ENCODE data around the gene PPP1R37.

The PPP1R37 gene

GRCh38 chr19:45121827-45122345 lies 28.9 kb downstream of the PPP1R37 start:
- peaks cover 38% of the 10 kb centered on the region for H3K4me1 Mint-ChIP-seq
- no peak overlapping the region for H3K4me3 Mint-ChIP-seq
- H3K27ac Mint-ChIP-seq, result no peak overlapping the region
- DNase-seq (ENCODE audit: low spot score in 2 of 2), result no peak
- no peaks in the 10 kb centered on the region for H3K27me3 Mint-ChIP-seq
- H3K9me3 Mint-ChIP-seq, result no peaks in the 10 kb centered on the region
- no peak for ATAC-seq (ENCODE audit: low read depth)
- no peaks in the 10 kb centered on the region for H3K36me3 Mint-ChIP-seq

GRCh38 chr19:45122832-45123231 lies 29.9 kb downstream of the PPP1R37 start:
- no peaks in the 10 kb centered on the region for H3K27me3 Mint-ChIP-seq
- DNase-seq (ENCODE audit: low spot score in 2 of 2), result no peak
- H3K4me1 Mint-ChIP-seq, result peaks cover 32% of the 10 kb centered on the region
- H3K36me3 Mint-ChIP-seq, result no peaks in the 10 kb centered on the region
- no peak overlapping the region for H3K4me3 Mint-ChIP-seq
- H3K9me3 Mint-ChIP-seq, result no peaks in the 10 kb centered on the region
- no peak for ATAC-seq (ENCODE audit: low read depth)
- no peak overlapping the region for H3K27ac Mint-ChIP-seq

GRCh38 chr19:45123440-45123850 lies 30.5 kb downstream of the PPP1R37 start:
- Mint-ChIP-seq H3K27ac (no peak overlapping the region), H3K9me3 (no peaks in the 10 kb centered on the region), H3K4me1 (peaks cover 30% of the 10 kb centered on the region), H3K36me3 (no peaks in the 10 kb centered on the region), H3K4me3 (no peak overlapping the region), H3K27me3 (no peaks in the 10 kb centered on the region)
- DNase-seq (ENCODE audit: low spot score in 2 of 2), result no peak
- no peak for ATAC-seq (ENCODE audit: low read depth)

- ATAC-seq (ENCODE audit: low read depth) (no peak), DNase-seq (ENCODE audit: low spot score in 2 of 2) (no peak)
- Mint-ChIP-seq H3K4me1 (peaks cover 25% of the 10 kb centered on the region), H3K27me3 (no peaks in the 10 kb centered on the region), H3K27ac (no peak overlapping the region), H3K9me3 (no peaks in the 10 kb centered on the region), H3K36me3 (no peaks in the 10 kb centered on the region), H3K4me3 (no peak overlapping the region)
Measured at GRCh38 chr19:45124021-45124420, 31.0 kb downstream of the PPP1R37 start.

- H3K27ac Mint-ChIP-seq, result no peak overlapping the region
- no peaks in the 10 kb centered on the region for H3K27me3 Mint-ChIP-seq
- ATAC-seq (ENCODE audit: low read depth) (no peak), DNase-seq (ENCODE audit: low spot score in 2 of 2) (no peak)
- H3K4me3 Mint-ChIP-seq, result no peak overlapping the region
- H3K36me3 Mint-ChIP-seq, result no peaks in the 10 kb centered on the region
- H3K4me1 Mint-ChIP-seq, result peaks cover 23% of the 10 kb centered on the region
- H3K9me3 Mint-ChIP-seq, result no peaks in the 10 kb centered on the region
Measured at GRCh38 chr19:45125360-45125759, 32.4 kb downstream of the PPP1R37 start.

GRCh38 chr19:45125975-45126493 lies 33.1 kb downstream of the PPP1R37 start:
- no peaks in the 10 kb centered on the region for H3K9me3 Mint-ChIP-seq
- no peak overlapping the region for H3K27ac Mint-ChIP-seq
- H3K4me1 Mint-ChIP-seq, result peaks cover 23% of the 10 kb centered on the region
- no peak overlapping the region for H3K4me3 Mint-ChIP-seq
- H3K36me3 Mint-ChIP-seq, result no peaks in the 10 kb centered on the region
- DNase-seq (ENCODE audit: low spot score in 2 of 2) (peak; percentile 64 to 68), ATAC-seq (ENCODE audit: low read depth) (peak; percentile 96)
- no peaks in the 10 kb centered on the region for H3K27me3 Mint-ChIP-seq

- no peaks in the 10 kb centered on the region for H3K36me3 Mint-ChIP-seq
- no peaks in the 10 kb centered on the region for H3K27me3 Mint-ChIP-seq
- no peak overlapping the region for H3K27ac Mint-ChIP-seq
- H3K4me1 Mint-ChIP-seq, result peaks cover 19% of the 10 kb centered on the region
- DNase-seq (ENCODE audit: low spot score in 2 of 2) (no peak), ATAC-seq (ENCODE audit: low read depth) (no peak)
- no peak overlapping the region for H3K4me3 Mint-ChIP-seq
- no peaks in the 10 kb centered on the region for H3K9me3 Mint-ChIP-seq
Measured at GRCh38 chr19:45126654-45127053, 33.7 kb downstream of the PPP1R37 start.

GRCh38 chr19:45128146-45128545 lies 35.2 kb downstream of the PPP1R37 start:
- Mint-ChIP-seq H3K9me3 (no peaks in the 10 kb centered on the region), H3K4me3 (no peak overlapping the region), H3K27me3 (no peaks in the 10 kb centered on the region), H3K36me3 (no peaks in the 10 kb centered on the region), H3K4me1 (peaks cover 15% of the 10 kb centered on the region), H3K27ac (no peak overlapping the region)
- DNase-seq (ENCODE audit: low spot score in 2 of 2) (no peak), ATAC-seq (ENCODE audit: low read depth) (no peak)

GRCh38 chr19:45128806-45129205 lies 35.8 kb downstream of the PPP1R37 start:
- Mint-ChIP-seq H3K4me3 (no peak overlapping the region), H3K4me1 (peaks cover 14% of the 10 kb centered on the region), H3K36me3 (no peaks in the 10 kb centered on the region), H3K27me3 (no peaks in the 10 kb centered on the region), H3K27ac (no peak overlapping the region), H3K9me3 (no peaks in the 10 kb centered on the region)
- ATAC-seq (ENCODE audit: low read depth) (no peak), DNase-seq (ENCODE audit: low spot score in 2 of 2) (no peak)

GRCh38 chr19:45130236-45130635 lies 37.3 kb downstream of the PPP1R37 start:
- Mint-ChIP-seq H3K27ac (no peak overlapping the region), H3K9me3 (no peaks in the 10 kb centered on the region), H3K4me1 (peaks cover 17% of the 10 kb centered on the region), H3K36me3 (no peaks in the 10 kb centered on the region), H3K4me3 (no peak overlapping the region), H3K27me3 (no peaks in the 10 kb centered on the region)
- ATAC-seq (ENCODE audit: low read depth), result no peak
- DNase-seq (ENCODE audit: low spot score in 2 of 2), result no peak

- DNase-seq (ENCODE audit: low spot score in 2 of 2) (no peak), ATAC-seq (ENCODE audit: low read depth) (peak; percentile 56)
- Mint-ChIP-seq H3K4me1 (peaks cover 13% of the 10 kb centered on the region), H3K36me3 (no peaks in the 10 kb centered on the region), H3K27ac (no peak overlapping the region), H3K4me3 (no peak overlapping the region), H3K9me3 (no peaks in the 10 kb centered on the region), H3K27me3 (no peaks in the 10 kb centered on the region)
Measured at GRCh38 chr19:45130888-45131615, 38.1 kb downstream of the PPP1R37 start.

GRCh38 chr19:45133661-45134060 lies 40.7 kb downstream of the PPP1R37 start:
- DNase-seq (ENCODE audit: low spot score in 2 of 2) (no peak), ATAC-seq (ENCODE audit: low read depth) (no peak)
- Mint-ChIP-seq H3K4me1 (peaks cover 27% of the 10 kb centered on the region), H3K36me3 (peaks cover 2% of the 10 kb centered on the region), H3K27me3 (no peaks in the 10 kb centered on the region), H3K27ac (peak overlapping the region; percentile 61), H3K4me3 (no peak overlapping the region), H3K9me3 (no peaks in the 10 kb centered on the region)

GRCh38 chr19:45135176-45135885 lies 42.4 kb downstream of the PPP1R37 start:
- ATAC-seq (ENCODE audit: low read depth) (no peak), DNase-seq (ENCODE audit: low spot score in 2 of 2) (no peak)
- no peak overlapping the region for H3K27ac Mint-ChIP-seq
- H3K4me3 Mint-ChIP-seq, result no peak overlapping the region
- peaks cover 2% of the 10 kb centered on the region for H3K36me3 Mint-ChIP-seq
- no peaks in the 10 kb centered on the region for H3K9me3 Mint-ChIP-seq
- peaks cover 27% of the 10 kb centered on the region for H3K4me1 Mint-ChIP-seq
- H3K27me3 Mint-ChIP-seq, result no peaks in the 10 kb centered on the region

GRCh38 chr19:45136507-45137178 lies 43.7 kb downstream of the PPP1R37 start:
- ATAC-seq (ENCODE audit: low read depth), result no peak
- Mint-ChIP-seq H3K27ac (peak overlapping the region; percentile 42), H3K27me3 (no peaks in the 10 kb centered on the region), H3K9me3 (no peaks in the 10 kb centered on the region), H3K4me1 (peaks cover 24% of the 10 kb centered on the region), H3K36me3 (peaks cover 2% of the 10 kb centered on the region), H3K4me3 (peak overlapping the region; percentile 78)
- no peak for DNase-seq (ENCODE audit: low spot score in 2 of 2)

All from memory B cell (primary cell).